Measurements from ENCODE around the gene AKAP8L.

AKAP8L gene

DNA sequence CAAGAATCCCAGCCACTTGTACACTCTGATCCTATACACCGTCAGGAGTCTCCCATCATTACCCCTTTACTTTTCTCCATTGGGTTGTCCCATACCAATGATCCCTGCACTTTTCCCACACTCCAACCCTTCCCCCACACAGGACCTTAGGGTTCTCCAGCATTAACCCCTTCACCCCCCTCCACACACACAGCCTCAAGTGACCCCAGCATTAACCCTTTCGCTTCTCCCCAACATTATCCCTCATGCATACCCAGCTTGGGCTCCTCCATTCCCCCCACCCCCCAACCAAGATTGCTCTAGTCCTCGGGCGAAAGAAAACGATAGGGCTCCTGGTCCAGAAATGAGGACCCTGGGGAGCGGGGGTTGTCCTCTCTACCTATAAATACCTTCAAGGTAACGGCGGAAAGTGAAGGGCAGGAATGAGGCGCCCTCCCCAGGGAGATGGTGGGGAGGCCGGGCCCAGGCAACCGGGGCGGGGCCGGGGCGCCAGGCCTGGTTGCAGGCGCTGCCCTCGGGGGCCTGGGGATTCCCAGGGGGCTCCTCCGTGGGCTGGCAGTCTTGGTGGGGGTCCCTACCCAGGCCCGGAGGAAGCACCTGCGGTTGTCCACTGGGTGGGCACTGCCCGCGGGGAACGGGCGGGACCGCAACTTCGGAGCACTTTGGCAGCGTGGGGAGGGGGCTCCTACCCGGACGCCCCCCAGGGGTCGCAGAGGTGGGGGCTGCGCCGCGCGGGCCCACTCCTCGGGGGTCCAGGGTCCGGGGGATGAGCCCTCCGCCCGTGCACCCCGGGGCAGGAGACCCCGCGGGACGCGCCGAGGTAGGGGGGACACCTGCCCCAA lies 30.2 kb upstream of the AKAP8L start:
- DNase-seq = no peak

DNA sequence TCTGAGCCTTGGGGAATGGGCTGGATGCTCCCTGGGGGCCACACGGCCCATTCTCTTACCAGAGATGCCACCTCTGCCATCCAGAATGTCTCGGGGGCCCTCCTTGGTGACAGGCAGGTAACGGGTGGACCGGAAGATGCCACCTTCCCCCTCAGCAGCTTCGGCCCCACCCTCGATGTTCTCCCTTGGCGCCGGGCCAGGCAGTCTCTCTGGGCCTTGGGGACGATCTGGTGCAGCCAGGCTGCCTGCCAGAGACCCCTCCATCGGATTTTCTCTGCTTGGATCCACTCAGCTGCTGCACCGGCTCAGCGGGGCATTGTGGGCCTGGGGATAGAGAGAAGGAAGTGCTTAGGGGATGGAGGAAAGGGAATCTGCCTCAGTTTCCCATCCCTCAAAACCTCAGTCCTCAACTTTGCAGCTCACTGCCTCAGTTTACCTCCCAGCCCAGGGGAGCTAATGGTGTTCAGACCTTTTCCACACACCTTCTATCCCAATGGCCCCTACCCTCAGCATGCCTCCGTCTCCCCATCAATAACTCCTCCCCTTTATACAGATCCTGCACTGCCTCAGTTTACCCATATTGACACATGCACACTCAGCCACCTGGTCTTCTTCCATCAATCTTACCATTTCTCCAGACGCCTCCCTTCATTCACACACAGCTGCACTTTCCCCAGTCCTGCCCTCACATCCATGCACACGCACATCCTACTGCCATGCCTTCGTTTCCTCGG lies 29.4 kb upstream of the AKAP8L start:
- no peak for DNase-seq

DNA sequence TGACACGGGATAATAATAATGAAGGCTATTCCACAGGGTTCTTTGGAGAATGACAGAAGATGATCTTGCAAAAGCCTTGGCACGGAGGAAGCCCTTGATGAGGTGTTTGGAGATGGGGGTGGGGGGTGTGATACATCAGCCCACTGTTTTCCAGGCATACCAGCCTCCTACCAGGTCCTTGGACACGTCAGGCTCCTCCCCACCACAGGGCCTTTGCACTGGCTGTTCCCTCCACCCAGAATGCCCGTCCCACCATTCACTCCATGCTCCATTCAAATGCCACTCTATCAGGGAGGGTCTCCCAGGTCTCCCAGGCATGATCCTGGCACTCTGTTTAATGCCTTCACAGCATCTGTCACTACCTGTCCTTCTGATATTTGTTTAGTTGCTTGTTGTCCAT lies 28.3 kb upstream of the AKAP8L start:
- no peak for DNase-seq

DNA sequence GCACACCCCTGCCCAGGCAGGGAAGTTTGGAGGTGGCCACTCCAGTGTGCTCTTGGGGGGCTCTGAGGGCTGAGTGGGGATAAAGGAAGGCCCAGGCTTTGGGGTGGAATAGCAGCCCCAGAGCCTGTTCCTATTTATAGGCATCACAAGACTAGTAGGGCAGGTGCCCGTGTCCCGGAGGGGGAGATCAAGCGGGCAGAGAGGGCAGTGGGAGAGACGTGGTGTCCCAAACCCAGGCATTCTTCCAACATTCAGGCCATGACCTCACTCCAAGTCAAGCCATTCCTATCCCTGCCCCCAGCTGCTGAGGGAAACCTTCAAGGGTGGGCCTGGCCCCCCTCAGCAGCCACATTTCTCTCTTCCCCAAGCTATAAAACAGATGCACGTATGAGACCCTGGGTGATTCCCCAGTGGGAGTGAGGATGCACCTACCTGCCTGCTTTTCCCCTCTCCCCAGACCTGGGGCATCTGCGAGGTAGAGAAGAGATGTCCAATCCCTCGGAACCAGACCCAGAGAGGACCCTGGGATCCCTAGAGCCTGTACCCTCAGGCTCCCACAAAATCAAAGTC lies 27.1 kb upstream of the AKAP8L start:
- DNase-seq = no peak

DNA sequence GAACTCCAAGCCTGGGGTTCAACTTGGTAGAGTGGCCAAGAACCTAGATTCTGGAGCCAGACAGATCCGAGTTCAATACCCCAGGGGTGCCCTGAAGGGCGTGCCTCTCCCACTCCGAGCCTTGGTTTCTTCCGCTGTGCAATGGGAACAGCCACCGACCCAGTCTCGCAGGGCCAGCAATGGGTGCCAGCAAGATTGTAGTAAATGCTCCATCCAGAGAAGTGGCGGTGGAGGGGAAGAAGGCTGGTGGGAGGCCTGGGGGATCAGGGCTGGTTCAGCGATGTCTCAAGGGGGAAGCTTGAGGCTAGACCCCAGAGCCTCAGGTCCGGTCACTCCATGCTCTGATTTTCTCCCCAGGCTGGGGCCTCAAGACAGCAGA lies 26.4 kb upstream of the AKAP8L start:
- DNase-seq = no peak

DNA sequence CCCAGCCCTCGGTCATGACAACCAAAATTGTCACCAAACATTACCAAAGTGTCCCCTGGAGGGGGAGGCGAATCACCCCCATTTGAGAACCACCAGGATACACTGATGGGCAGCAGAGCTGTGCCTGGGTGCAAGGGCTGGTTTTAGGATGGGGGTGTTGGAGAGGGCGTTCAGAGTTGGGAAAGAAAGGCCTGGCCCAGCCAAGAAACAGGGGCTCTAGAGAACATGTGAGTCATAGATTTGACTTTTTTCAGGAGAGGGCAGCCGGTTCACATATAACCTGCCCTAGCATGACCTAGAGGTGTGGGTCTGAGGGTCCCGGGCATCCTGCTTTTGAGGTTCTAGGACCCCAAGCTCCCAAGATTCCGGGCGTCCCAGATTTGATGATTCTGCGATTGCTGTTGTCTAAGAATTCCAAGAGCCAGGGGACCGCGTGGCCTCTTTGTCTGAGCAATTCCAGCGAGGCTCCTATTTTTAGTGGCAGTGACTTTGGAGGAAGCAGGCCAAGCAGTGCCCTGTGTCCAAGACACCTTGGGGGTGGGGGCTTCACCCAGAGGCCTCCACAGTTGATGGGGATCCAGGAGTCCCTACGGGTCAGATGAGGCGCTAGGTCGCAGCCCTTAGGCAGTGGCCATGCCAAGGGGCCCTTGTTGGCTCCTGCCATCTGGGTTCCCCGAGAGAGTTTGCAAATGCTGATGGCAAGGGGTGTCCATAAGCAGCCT lies 25.9 kb upstream of the AKAP8L start:
- DNase-seq = no peak

DNA sequence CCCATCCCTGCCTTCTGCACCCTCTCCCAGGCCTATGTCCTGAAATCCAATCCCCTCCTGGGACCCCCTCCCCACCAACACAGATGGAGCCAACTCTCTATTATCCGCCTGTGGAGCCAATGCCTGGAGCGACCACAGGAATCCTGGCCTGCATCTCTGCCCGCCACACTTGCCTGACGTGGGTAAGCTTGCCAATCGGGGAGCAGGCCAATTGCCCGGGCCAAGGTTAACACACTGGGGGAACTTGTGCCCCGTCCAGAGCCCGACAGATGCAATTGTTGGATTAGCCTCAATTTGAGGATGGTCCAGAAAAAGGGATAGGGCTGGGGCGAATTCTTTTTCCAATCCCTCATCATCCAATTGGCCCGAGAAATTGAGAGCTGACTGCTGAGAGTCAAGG lies 25.1 kb upstream of the AKAP8L start:
- DNase-seq = no peak

DNA sequence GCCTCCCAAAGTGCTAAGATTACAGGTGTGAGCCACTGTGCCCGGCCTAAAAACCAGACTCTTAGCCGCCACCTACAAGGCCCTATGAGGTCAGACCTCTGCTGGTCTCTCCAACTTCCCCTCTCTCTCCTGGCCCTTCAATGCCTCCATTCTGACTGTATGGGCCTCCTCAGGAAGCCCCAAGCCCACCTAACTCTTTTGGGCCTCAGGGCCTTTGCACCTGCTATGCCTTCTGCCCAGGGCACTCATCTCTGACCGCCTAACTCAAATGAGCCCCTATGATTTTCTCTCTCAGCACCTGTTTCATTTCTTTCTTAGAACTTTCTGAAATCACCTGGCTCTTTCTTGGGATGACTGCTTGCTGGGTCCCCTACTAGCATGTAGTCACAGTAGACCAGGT lies 24.5 kb upstream of the AKAP8L start:
- no peak for DNase-seq

DNA sequence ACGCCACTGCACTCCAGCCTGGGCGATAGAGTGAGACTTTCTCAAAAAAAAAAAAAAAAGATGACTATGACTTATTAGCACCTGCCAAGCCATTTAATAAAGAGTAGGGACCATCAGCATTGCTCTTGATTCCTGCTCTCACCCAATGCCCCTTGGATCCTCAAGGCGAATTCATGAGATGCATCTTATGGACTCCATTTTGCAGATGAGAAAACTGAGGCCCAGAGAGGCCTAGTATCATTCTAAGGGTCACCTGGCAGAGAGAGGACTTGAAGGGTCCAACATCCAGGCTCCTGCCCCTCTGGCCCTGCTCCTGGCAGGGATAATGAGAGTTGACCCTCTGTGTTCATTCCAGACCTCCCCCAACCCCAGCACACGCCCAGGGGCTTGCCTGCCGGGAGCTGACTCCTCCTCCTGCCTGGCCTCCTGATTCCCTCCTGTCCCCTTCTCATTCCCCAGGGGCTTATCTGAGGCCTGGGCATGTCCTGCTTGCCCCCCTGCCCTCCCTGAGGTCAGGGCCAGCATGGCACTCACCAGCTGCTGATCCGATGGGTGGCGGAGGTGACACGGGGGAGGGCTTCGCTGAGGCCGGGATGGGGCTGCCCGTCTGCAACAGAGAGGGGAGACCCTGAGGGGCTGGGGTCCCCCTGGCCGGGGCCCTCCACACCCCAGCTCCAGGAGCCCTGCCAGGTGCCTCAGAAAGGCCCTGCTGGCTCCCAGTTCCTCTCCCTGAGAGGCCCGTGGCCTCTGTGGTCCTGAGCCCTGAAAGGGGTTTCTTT lies 23.5 kb upstream of the AKAP8L start:
- no peak for DNase-seq

DNA sequence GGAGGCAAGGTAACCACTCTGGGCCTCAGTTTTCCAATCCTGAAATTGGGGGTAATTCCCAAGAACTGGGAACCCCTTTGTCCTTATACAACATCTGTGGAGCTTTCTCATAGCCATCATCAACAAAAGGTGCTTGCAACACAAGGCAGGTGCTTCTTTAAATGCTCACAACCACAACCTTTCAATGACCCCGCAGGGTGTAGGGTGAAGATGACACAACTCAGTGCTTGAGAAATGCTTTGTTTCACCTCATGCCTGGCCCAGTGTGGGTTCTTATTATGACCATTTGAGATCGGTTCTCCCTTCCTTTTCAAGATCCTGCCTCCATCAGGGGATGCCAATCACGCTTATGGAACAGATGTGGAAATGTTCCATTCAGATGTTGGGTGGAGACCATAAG lies 22.5 kb upstream of the AKAP8L start:
- no peak for DNase-seq

DNA sequence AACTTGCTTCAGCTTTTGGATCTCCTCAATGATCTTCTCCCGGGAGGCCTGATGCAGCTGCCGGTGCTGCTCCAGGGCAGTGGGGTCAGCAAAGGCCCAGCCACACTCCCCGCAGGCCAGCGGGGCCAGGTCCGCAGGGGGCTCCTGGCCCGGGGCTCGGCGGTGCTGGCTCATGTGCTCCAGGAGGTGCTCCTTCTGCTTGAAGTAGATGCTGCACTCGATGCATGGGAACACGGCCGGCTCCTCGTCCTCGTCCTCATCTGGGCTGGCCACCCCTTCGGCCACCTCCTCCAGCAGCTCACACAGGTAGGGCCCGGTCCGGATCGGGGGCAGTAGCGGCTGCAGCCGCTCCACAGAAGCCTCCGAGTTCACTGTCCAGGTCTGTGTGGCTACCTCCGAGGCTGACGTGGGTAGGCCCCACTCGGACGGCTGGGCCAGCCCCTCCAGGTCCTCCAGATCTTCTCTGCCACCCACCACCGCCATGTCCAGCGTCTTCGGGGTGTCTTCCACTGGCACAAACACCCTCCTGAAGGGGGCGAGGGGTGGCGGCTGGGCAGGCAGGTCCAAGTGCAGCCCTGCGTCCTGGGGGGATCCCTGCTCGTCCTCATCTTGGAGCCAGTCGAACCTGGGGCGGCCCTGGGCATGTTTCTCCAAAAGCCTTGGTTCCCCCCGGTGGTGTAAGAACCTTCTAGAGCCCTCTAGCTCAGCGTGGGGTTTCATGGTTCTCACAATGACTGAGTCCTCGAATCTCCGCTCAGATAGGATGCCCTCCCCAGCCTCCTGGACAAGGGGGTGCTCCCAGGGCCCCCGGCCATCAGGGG lies 21.2 kb upstream of the AKAP8L start:
- DNase-seq = no peak

DNA sequence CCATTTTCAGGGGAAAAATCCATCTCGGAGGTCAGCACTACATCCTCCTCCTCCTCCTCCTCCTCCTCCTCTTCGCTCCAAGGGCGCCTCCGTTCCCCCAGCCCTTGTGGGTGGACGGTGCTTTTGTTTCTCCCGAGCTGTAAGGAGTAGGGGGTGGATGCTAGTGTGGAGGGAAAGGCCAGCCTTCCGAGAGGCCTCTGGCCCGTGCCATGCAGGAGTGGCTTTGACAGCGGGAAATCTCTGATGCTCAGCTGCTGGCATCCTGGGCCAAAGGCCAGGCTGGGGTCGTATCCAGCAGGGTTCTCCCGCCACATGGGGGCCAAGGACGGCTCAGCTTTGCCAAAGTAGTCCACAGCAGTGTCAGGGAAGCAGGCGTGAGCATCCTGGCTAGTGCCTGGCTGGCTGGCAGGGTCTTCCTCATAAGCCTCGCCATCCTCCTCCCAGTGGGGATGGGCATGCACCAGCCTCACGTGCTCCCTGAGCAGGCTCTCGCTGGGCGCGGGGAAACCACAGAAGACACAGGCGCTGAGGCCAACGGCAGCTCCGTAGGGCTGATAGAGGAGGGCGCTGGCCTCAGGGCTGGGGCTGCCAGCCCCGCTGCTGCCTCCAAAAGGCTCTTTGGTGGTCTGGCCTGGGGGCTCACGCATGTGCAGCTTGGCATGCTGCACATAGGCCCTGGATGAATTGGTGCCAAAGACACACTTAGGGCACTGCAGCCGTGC lies 20.5 kb upstream of the AKAP8L start:
- DNase-seq = no peak

DNA sequence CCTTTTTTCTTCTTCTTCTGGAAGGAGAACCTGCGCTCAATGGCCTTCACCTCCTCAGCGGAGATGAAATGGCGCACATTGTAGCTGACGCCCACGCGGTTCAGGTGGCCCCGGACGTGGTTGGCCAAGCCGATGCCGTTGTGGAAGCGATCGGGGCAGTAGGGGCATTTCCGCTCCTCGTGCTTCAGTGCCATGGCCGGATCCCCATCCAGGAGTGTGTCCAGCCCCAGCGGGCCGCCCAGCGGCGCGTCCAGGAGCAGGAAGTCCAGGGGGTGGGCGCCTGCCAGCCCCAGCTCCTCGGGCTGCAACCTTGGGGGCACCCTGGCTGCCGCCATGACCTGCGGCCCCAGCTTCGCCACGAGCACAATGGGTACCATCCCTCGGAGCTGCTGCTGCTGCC lies 19.8 kb upstream of the AKAP8L start:
- no peak for DNase-seq

DNA sequence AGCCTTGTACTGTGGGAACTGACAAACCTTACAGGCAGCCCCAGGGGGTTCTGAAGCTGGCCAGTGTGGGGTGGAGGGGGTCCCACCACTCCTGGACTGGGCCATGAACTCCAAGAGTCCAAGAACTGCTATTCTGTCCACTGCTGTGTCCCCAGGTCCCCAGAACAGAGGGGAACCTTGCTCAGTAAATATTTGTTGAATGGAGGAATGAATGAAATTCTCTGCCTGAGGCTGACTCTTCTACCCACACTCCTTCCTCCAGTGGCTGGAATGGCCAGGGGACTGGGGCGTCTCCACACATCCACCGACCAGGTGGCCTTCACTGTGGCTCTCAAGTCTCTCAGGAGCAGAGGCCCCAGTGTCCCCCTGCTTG lies 19.3 kb upstream of the AKAP8L start:
- no peak for DNase-seq

DNA sequence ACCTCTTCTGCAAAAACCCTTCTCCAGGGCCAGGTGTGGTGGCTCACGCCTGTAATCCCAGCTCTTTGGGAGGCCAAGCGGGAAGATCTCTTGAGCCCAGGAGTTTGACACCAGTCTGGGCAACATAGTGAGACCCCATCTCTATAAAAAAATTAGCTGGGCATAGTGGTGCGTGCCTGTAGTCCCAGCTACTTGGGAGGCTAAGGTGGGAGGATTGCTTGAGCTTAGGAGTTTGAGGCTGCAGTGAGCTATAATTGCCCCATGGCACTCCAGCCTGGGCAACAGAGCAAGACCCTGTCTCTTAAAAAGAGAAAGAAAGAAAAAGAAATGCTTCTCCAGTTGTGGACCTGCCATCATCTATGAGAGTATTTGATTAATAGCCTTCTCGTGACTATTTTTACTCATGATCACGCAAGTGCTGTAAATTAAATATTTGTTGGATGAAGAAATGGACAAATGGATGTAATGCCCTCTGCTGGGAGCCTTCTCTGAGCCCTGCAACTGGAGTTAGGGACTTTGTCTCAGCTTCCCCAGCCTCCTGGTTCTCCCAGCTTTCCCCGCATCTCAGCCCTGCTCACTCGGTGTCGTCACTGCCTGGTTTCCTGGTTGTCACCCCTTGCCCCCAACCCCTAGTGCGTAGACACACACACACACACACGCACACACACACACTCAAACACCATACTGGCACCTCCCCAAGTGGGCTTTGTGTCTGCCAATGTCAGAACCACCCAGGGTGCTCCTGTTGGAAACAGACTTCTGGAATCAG lies 18.8 kb upstream of the AKAP8L start:
- DNase-seq = no peak

DNA sequence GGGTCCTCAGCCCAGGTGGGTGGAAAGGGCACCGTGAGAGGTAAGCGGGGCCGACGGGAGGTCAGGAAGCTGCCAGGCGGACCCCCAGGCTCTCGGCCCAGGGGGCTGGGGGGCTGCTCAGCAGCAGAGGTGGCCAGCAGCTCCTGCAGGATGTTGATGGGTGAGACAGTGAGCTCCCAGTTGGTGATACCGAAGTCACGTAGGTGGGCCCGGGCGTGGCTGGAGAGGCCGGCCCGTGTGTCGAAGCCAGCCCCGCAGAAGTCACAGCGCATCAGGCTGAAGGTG lies 18.0 kb upstream of the AKAP8L start:
- DNase-seq = no peak

DNA sequence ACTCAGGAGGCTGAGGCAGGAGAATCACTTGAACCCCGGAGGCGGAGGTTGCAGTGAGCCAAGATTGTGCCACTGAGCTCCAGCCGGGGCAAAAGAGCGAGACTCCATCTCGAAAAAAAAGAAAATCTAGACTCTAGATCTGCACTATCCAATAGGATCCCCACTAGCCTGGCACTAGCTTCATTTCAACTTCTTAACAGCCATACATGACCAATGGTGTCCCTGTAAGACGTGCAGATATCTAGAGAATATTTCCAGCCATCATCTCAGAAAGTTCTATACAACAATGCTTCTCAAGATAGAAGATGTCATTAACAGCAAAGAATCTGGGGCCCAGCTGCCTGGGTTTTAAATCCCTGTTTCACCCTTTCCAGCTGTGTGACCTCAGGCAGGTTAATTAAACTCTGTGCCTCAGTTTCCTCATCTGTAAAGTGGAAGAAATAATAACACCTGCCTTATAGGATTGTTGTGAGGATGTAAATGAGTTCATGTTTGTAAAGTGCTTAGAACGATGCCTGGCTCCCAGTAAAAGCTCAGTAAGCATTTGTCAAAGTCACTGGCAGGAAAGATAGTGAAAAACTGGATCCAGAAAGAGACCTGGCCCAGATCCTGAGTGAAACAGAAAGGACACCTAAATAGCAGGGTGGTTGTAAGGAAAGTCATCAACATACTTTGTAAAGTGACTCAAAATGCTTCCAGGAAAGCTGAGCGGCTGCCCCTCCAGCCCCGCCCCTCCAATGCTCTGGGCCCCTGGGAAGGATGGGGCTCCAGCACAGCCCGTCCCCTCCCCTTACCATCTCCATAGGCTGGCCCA lies 17.4 kb upstream of the AKAP8L start:
- no peak for DNase-seq

DNA sequence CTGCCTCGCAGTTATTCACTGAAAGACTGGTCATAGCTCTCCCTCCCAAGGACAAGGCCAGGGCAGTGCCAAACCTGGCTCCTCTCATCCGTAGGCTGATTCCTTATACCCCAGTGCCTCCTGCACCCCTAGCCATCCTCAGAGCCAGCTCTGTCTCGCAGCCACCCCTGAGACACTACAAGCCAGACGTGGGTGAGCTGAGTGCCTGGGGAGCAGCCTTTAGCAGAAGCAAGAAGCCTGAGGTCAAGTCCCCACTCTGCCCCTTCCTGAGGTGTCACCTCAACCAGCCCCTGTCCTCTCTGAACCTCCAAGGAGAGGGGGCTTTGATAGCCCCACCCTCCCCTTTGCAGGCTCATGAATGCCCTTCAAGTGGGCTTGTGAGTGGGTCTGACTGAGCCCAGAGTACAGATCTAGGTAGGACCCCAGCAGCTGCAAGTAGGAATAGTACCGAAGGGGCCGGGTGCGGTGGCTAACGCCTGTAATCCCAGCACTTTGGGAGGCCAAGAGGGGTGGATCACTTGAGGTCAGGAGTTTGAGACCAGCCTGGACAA lies 14.8 kb upstream of the AKAP8L start:
- no peak for DNase-seq

Measured in inflammatory macrophage treated with lipopolysaccharide for 4 hours (primary cell).